ENCODE results near the gene ARID4B.
"Not testable (repeated sequence)": the region's sequence is repeated elsewhere in the genome, so short reads cannot be mapped to it uniquely, and the experiment has no call there.

Gene ARID4B

GRCh38 chr1:235160383-235160956 is 167.5 kb downstream of the ARID4B start:
- DNase-seq (ENCODE audit: low spot score) = peak; percentile 61

- not testable (repeated sequence) for DNase-seq (ENCODE audit: low spot score)
These were observed 168.0 kb downstream of the ARID4B start for GRCh38 chr1:235159930-235160329.

DNA sequence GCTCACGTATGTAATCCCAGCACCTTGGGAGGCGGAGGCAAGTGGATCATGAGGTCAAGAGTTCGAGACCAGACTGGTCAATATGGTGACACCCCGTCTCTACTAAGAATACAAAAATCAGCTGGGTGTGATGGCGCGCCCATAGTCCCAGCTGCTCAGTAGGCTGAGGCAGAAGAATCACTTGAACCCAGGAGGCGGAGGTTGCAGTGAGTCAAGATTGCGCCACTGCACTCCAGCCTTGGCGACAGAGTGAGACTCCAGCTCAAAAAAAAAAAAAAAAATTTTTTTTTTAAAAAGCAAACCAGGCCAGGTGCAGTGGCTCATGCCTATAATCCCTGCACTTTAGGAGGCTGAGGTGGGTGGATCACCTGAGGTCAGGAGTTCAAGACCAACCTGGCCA is 168.7 kb downstream of the ARID4B start:
- not testable (repeated sequence) for DNase-seq (ENCODE audit: low spot score)

- no peak for DNase-seq (ENCODE audit: low spot score)
These were observed 169.3 kb downstream of the ARID4B start for GRCh38 chr1:235158680-235159079.

- DNase-seq (ENCODE audit: low spot score) = no peak
These were observed 170.8 kb downstream of the ARID4B start for GRCh38 chr1:235157150-235157549.

DNA sequence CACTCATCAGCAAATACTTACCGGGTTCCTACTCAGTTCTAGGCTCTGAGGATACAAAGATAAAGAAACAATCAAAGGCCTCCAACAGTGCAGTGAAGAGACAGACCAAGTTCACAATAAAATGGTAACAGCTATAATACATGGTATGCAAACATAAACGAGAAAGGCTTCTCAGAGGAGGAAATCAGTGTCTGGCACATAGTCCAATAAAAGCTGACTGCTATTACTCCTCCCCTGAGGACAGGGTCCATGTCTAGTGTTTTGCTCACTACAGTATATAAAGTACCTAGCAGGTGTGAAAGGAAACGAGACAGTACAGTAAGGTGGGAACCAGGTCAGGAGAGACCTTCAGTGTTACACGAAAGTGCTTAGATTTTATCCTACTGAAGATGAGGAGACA is 171.2 kb downstream of the ARID4B start:
- no peak for DNase-seq (ENCODE audit: low spot score)

GRCh38 chr1:235156265-235156664 is 171.7 kb downstream of the ARID4B start:
- DNase-seq (ENCODE audit: low spot score) = no peak

- DNase-seq (ENCODE audit: low spot score) = no peak
These were observed 175.7 kb downstream of the ARID4B start for GRCh38 chr1:235152235-235152634.

DNA sequence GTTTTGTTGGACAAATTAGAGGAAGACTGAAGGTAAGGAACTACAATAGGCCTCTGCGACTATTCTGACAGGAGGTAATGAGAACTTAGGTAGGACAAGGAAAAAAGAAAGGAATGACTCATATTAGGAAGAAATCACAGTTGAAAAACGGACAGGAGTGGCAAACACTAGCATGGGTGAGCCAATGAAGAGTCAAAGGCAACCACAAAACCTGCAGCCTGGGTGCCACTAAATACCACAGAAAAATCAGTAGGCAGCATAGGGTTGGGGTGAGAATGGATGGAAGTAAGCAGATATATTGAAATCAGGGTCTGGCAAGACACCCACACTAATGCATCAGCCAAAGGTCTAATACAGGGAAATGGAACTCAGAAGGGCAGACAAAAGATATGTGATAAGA is 176.9 kb downstream of the ARID4B start:
- DNase-seq (ENCODE audit: low spot score) = no peak

DNA sequence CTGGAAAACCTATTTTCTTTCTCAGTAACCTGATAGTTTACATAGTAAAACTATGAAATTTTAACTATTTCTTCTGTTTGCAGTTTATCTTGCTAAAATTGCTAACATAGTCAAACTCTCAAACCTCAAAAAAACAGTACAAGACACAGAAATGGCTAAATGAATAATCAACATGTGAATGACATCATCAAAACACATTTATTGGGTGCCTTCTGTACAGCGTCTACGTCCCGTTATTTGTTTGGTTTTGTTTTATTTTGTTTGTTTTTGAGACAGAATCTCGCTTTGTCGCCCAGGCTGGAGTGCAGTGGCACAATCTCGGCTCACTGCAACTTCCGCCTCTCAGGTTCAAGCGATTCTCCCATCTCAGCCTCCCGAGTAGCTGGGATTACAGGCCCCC is 178.2 kb downstream of the ARID4B start:
- DNase-seq (ENCODE audit: low spot score) = no peak

DNA sequence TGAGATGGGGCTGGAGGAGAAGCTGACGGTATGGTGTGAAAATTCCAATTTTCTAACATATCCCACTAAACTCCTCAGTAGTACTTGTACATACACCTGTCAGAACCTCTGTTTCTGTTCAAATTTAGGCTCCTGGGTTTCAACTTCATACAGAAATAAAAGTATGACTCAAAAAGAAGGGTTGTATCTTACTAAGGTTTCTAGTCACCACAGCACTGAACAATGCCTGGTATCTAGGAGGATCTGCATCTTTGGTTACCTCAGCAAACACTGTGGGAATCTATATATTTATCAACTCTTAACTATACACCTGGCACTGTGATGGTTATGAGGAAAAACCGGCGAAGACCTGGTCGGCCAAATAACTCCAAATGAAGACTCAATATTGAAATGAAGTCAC is 180.7 kb downstream of the ARID4B start:
- DNase-seq (ENCODE audit: low spot score) = no peak

DNA sequence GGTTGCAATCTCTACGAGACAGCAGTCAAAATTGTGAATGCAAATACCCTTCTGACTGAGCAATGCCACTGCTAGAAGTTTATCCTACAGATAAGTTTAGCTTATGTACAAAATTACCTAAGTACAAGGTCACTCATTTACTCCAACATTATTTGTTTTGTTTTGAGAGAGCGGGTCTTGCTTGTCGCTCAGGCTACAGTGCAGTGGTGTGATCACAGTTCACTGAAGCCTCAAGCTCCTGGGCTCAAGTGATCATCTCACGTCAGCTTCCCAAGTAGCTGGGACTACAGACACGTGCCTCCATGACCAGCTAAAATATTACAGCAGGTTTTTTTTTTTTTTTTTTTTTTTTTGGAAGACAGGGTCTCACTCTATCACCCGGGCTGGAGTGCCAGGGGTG is 182.3 kb downstream of the ARID4B start:
- DNase-seq (ENCODE audit: low spot score) = no peak

- no peak for DNase-seq (ENCODE audit: low spot score)
These were observed 185.0 kb downstream of the ARID4B start for GRCh38 chr1:235142991-235143390.

DNA sequence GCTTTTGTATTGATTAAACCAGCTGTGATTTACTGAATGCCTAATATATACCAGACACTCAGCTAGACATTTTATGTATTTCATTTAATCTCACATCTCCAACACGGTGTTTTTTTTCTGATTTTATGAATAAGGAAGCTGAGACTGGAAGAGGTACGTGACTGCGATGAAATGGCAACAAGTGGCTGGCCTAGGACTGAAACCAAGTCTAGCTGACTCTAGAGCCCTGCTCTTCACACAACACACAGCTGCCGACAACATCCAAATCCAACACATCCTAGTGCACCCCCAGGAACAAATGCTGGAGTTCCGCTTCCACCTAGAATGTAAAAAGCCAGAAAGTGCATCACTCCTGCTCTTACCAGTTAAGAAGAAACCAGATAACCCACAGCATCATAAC is 188.7 kb downstream of the ARID4B start:
- no peak for DNase-seq (ENCODE audit: low spot score)

DNA sequence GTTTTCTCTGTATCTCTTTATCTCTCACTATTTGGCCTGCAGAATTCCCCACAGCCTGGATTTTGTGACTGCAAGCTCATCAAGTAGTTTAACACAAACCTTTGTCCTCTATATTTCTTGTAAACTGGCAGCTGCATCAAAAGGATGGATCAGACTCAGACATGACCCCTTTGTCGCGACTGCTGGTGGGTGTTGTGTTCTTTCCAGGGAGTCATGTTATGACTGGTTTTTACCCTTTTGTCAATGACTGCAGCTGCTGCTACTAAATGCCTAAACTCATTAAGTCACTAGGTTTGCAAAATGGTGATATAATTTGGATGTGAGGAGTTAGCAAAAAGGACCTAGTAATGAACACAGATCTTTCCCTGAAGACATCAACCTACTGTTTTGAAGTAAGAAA is 189.2 kb downstream of the ARID4B start:
- DNase-seq (ENCODE audit: low spot score) = no peak

DNA sequence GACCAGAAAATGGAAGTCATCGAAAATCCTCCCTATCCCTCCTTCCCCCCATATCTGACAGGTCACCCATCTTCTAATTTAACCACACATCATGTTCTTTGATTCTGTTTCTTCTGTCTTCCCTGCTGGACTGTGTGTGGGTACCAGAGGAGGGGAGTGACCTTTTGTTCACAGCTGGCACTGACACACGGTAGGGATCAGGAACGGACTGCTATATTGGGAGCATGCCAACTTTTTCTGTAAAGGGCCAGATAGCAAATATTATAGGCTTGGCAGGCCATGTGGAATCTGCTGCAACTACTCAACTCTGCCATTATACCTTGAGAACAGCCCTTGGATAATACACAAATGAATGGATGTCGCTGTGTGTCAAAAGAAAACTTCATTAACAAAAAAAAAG is 191.9 kb downstream of the ARID4B start:
- no peak for DNase-seq (ENCODE audit: low spot score)

- DNase-seq (ENCODE audit: low spot score) = no peak
These were observed 193.8 kb downstream of the ARID4B start for GRCh38 chr1:235134171-235134570.

GRCh38 chr1:235133086-235133485 is 194.9 kb downstream of the ARID4B start:
- DNase-seq (ENCODE audit: low spot score) = no peak

- DNase-seq (ENCODE audit: low spot score) = no peak
These were observed 196.0 kb downstream of the ARID4B start for GRCh38 chr1:235131961-235132360.

- no peak for DNase-seq (ENCODE audit: low spot score)
These were observed 197.2 kb downstream of the ARID4B start for GRCh38 chr1:235130766-235131270.

- no peak for DNase-seq (ENCODE audit: low spot score)
These were observed 198.0 kb downstream of the ARID4B start for GRCh38 chr1:235129774-235130570.

DNA sequence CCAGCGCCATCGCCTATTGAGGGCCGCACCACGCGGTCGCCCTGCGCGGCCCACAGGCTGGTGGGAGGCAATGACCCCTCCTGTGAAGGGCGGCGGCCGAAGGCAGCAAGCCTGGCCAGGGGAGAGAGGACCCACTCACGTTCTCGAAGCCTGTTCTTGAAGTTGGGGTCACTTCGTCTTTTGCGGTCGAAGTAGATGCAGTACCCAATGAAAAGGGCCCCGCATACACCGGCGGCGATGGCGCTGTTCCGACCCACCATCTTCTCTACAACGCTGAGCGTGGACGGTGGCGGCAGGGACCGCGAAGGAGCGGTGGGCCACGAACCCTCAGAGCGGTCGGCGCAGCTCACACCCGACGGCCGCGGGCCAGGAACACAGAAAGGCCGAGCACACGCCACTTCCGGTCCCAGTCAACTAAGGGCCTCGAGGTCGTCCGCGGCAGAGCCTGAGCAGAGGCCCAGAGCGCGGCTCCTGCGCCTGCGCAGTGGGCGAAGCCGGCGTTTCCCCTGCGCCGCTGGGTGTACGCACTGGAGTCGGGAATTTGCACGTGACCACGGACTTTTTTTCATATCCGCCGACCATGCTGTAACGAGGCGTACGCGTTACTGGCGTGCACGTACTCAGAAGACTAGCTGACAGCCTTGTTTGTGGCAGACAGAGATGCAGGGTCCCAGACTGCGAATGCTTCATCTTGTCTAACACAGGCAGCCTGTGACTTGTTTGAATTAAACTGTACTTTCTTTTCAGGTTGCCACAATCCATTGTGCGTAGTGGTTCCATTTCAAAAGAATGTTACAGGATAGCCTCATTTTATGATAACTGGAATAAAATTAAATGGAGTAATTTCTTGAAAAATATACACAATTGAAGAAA is 199.3 kb downstream of the ARID4B start, which contains the start of gene TOMM20:
Gene TOMM20, minus strand, starts transcription at position 382 of the 873 bp plus-strand sequence. Its CDS starts 122 bp downstream, at position 260.
- peak; percentile 97 for DNase-seq (ENCODE audit: low spot score)
